ENCODE results near the gene CARD11. TPM values are rescaled to one million over a fixed set of nuclear protein-coding genes. Genes with fewer than 3 reads are reported as not detected.
A peak's percentile ranks its signal among the peaks of the same experiment; 100 is the strongest.

CARD11 gene
- total and polyA plus RNA-seq, 11 donors = 0.15 to 3.2 (median 0.33) TPM; not detected in 2

DNA sequence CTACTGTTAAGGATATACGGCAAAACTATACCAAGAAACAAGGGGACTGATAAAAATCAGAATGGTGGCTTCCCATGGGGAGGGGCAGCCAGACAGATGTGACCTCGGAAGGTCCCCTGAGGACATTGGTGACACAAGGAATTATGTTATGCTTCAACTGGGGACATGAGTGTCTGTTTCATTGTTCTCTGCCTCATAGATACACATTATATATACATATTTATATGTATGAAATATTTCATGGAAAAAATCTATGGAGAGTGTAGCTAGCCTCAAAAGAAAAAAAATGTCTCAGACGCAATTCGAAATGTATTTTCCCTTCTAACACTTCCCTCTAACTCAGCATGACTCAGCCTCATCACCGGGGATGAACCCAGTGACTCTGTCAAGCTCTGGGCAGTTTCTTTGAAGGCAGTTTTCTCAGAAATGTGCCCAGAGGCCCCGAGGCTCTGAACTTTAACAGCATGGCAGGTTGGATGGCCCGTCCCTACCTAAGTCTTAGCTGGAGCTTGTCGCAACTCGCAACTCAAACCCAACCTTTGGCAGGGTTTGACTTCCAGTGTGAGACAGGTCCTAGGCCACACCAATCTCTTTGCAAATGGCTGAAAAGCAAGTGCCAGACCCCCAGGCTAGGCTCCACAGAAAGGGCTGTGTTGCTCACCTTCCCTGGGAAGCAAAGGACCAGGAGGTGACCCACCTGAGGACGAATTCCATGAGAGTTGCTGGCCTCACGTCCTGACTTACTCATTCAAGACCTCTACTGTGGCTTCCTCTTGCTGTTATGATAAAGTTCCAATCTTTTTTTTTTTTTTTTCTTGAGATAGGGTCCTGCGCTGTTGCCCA, 86.9 kb downstream of the CARD11 start:
- peaks cover 0 to 42% (median 0%) of the 10 kb centered on the region in 9 donors for H3K27me3 ChIP-seq
- no peaks in the 10 kb centered on the region for H3K36me3 ChIP-seq
- H3K4me1 ChIP-seq = peaks cover 0 to 53% (median 0%) of the 10 kb centered on the region in 12 donors
- no peak overlapping the region for H3K4me3 ChIP-seq
- no peak for TF ChIP-seq POLR2A (IDR thresholded peaks at IDR 0.05)
- TF ChIP-seq, protein P1, sequence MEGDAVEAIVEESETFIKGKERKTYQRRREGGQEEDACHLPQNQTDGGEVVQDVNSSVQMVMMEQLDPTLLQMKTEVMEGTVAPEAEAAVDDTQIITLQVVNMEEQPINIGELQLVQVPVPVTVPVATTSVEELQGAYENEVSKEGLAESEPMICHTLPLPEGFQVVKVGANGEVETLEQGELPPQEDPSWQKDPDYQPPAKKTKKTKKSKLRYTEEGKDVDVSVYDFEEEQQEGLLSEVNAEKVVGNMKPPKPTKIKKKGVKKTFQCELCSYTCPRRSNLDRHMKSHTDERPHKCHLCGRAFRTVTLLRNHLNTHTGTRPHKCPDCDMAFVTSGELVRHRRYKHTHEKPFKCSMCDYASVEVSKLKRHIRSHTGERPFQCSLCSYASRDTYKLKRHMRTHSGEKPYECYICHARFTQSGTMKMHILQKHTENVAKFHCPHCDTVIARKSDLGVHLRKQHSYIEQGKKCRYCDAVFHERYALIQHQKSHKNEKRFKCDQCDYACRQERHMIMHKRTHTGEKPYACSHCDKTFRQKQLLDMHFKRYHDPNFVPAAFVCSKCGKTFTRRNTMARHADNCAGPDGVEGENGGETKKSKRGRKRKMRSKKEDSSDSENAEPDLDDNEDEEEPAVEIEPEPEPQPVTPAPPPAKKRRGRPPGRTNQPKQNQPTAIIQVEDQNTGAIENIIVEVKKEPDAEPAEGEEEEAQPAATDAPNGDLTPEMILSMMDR (IDR thresholded peaks at IDR 0.05) = no peak
- intact Hi-C loops (cut with DNase I) = no loop called here
- no peak for DNase-seq
- 67 to 78% (median 68%) methylated on average over 12 of the region's 12 CpGs for WGBS, 4 donors
- ATAC-seq = peak in 1 of 4 donors; percentile 13
- peak overlapping the region in 1 of 12 donors; percentile 62 for H3K27ac ChIP-seq
- H3K9me3 ChIP-seq = no peaks in the 10 kb centered on the region

DNA sequence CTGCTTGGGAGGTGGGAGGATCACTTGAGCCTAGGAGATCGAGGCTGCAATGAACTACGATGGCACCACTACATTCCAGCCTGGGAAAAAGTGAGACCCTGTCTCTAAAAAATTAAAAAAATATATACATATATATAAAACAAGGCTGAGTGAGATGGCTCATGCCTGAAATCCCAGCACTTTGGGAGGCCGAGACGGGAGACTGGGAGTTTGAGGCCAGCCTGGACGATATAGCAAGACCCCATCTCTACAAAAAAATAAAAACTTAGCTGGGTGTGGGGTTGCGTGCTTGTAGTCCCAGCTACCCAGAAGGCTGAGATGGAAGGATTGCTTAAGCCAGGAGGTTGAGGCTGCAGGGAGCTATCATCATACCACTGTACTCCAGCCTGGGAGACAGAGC, 87.6 kb downstream of the CARD11 start:
- ATAC-seq (no peak), DNase-seq (no peak)
- Histone ChIP-seq H3K4me3 (no peak overlapping the region), H3K4me1 (peaks cover 0 to 59% (median 0%) of the 10 kb centered on the region in 12 donors), H3K9me3 (peaks cover 0 to 1% (median 0%) of the 10 kb centered on the region in 12 donors), H3K36me3 (no peaks in the 10 kb centered on the region), H3K27ac (peak overlapping the region in 1 of 12 donors; percentile 62), H3K27me3 (peaks cover 0 to 42% (median 0%) of the 10 kb centered on the region in 9 donors)
- no peak for TF ChIP-seq POLR2A (IDR thresholded peaks at IDR 0.05)
- TF ChIP-seq, protein P1 (IDR thresholded peaks at IDR 0.05) = no peak
- 87 to 95% (median 90%) methylated on average over 6 of the region's 6 CpGs for WGBS, 4 donors
- intact Hi-C loops (cut with DNase I) = no loop called here

GRCh38 chr7:2955269-2955668, 88.4 kb downstream of the CARD11 start:
- H3K9me3 ChIP-seq = peaks cover 0 to 9% (median 0%) of the 10 kb centered on the region in 12 donors
- H3K36me3 ChIP-seq = no peaks in the 10 kb centered on the region
- ATAC-seq (no peak), DNase-seq (no peak)
- WGBS, 4 donors = 67 to 74% (median 68%) methylated on average over 4 of the region's 4 CpGs
- peaks cover 0 to 65% (median 0%) of the 10 kb centered on the region in 12 donors for H3K4me1 ChIP-seq
- no peak overlapping the region for H3K27ac ChIP-seq
- no peak for TF ChIP-seq POLR2A (IDR thresholded peaks at IDR 0.05)
- TF ChIP-seq, protein P1 (IDR thresholded peaks at IDR 0.05) = no peak
- intact Hi-C loops (cut with DNase I) = no loop called here
- no peak overlapping the region for H3K4me3 ChIP-seq
- H3K27me3 ChIP-seq = peaks cover 0 to 42% (median 0%) of the 10 kb centered on the region in 9 donors

DNA sequence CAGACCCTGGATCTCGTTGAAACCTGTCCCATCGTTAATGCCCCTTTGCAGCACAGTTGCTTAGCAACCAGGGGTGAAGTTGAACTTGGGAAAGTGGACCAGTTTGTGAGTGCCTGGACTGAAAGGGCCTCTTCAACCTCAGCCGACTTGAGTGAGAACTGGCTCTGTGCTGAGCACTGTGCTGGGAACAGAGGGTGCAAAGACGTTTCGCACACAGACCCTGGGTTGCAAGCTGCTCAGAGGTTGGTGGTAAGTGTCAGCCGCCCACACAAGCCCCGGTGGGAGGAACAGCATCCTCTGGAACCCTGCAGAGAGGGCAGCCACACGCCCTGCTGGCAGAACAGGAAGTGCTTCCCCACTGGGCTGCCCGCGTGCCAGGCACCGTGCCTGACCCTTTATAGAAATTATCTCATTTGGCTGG, 89.2 kb downstream of the CARD11 start:
- DNase-seq = no peak
- intact Hi-C loops (cut with DNase I) = no loop called here
- no peak overlapping the region for H3K27ac ChIP-seq
- no peak for ATAC-seq
- TF ChIP-seq POLR2A (IDR thresholded peaks at IDR 0.05) = no peak
- TF ChIP-seq, protein P1 (IDR thresholded peaks at IDR 0.05) = no peak
- H3K9me3 ChIP-seq = peaks cover 0 to 18% (median 0%) of the 10 kb centered on the region in 12 donors
- H3K36me3 ChIP-seq = no peaks in the 10 kb centered on the region
- WGBS, 4 donors = 60 to 75% (median 73%) methylated on average over 5 to 11 of the region's 11 CpGs
- no peak overlapping the region for H3K4me3 ChIP-seq
- H3K4me1 ChIP-seq = peaks cover 0 to 62% (median 0%) of the 10 kb centered on the region in 12 donors
- peaks cover 0 to 35% (median 0%) of the 10 kb centered on the region in 9 donors for H3K27me3 ChIP-seq

Measured in heart left ventricle (tissue), 16 donors.